HEK293T (cell line): ENCODE results near the gene CEP97.

ENCODE experiments used
- HDGF ChIP-seq: fragments of 450-650 bp; IDR thresholded peaks from 2 replicates; pipeline ENCODE4 v1.6.1; 2017; ENCODE audit warnings: antibody characterized with exemption, borderline replicate concordance
- ZNF384 ChIP-seq: fragments of 450-650 bp; IDR thresholded peaks from 2 replicates; pipeline ENCODE4 v1.6.1; 2016

- TF ChIP-seq HDGF (no peak), ZNF384 (no peak)
Measured at GRCh38 chr3:101803173-101803782, 78.9 kb downstream of the CEP97 start.
